Nephron (organoid): ENCODE results near the gene EIF5B.

ENCODE experiments used
- H3K27ac Mint-ChIP-seq, 3 experiments: 2 replicates each; pipeline ENCODE4 v1.8.0; 2020; ENCODE audit warnings: mixed read lengths in 3 of 3, mild to moderate bottlenecking in 2 of 3, moderate library complexity in 1 of 3
- H3K27me3 Mint-ChIP-seq: 2 replicates; pipeline ENCODE4 v1.8.0; 2021; ENCODE audit warnings: low read depth, mild to moderate bottlenecking, moderate library complexity, mixed read lengths
- H3K36me3 Mint-ChIP-seq: 2 replicates; pipeline ENCODE4 v1.8.0; 2020; ENCODE audit warnings: low read depth, mixed read lengths
- H3K4me1 Mint-ChIP-seq: 2 replicates; pipeline ENCODE4 v1.8.0; 2020; ENCODE audit warnings: mixed read lengths
- H3K4me3 Mint-ChIP-seq, 3 experiments: 2 replicates each; pipeline ENCODE4 v1.8.0; 2020; ENCODE audit warnings: mild to moderate bottlenecking in 3 of 3, mixed read lengths in 3 of 3, moderate library complexity in 2 of 3
- H3K9me3 Mint-ChIP-seq: 2 replicates; pipeline ENCODE4 v1.8.0; 2020; ENCODE audit warnings: mixed read lengths
- TF ChIP-seq, protein P1 (sequence below), 3 experiments: fragments of 200-600 bp; sonication (generic); IDR thresholded peaks; one replicate each; pipeline ENCODE4 v1.5.0; 2021; ENCODE audit warnings: antibody characterized with exemption in 3 of 3; ENCODE audit not compliant: unreplicated experiment in 3 of 3

Gene EIF5B

DNA sequence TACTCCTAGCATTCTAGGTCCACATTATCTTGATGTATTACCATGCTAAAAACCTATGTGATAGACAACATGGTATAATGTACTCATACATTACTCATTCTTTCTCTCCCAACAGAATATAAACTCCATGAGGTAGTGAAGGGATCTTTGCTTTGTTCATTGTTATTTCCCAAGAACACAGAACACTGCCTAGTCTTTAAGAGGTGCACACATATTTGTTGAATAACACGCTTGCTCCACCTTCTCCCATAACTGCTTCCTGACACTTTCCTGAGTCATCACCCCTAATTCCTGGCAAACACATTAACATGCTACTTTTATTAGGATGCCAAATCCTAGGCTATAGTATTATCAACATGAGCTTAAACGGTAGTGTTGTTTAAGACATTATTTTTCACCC lies 111.4 kb downstream of the EIF5B start:
- TF ChIP-seq, protein P1, sequence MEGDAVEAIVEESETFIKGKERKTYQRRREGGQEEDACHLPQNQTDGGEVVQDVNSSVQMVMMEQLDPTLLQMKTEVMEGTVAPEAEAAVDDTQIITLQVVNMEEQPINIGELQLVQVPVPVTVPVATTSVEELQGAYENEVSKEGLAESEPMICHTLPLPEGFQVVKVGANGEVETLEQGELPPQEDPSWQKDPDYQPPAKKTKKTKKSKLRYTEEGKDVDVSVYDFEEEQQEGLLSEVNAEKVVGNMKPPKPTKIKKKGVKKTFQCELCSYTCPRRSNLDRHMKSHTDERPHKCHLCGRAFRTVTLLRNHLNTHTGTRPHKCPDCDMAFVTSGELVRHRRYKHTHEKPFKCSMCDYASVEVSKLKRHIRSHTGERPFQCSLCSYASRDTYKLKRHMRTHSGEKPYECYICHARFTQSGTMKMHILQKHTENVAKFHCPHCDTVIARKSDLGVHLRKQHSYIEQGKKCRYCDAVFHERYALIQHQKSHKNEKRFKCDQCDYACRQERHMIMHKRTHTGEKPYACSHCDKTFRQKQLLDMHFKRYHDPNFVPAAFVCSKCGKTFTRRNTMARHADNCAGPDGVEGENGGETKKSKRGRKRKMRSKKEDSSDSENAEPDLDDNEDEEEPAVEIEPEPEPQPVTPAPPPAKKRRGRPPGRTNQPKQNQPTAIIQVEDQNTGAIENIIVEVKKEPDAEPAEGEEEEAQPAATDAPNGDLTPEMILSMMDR (IDR thresholded peaks at IDR 0.05; ENCODE audit: unreplicated experiment in 3 of 3), result no peak
- H3K27me3 Mint-ChIP-seq, result no peaks in the 10 kb centered on the region
- peaks cover 44% of the 10 kb centered on the region for H3K36me3 Mint-ChIP-seq
- H3K4me3 Mint-ChIP-seq, result no peak overlapping the region
- peaks cover 4% of the 10 kb centered on the region for H3K4me1 Mint-ChIP-seq
- no peaks in the 10 kb centered on the region for H3K9me3 Mint-ChIP-seq
- H3K27ac Mint-ChIP-seq, result peak overlapping the region; percentile 7 to 61 (median 31)

DNA sequence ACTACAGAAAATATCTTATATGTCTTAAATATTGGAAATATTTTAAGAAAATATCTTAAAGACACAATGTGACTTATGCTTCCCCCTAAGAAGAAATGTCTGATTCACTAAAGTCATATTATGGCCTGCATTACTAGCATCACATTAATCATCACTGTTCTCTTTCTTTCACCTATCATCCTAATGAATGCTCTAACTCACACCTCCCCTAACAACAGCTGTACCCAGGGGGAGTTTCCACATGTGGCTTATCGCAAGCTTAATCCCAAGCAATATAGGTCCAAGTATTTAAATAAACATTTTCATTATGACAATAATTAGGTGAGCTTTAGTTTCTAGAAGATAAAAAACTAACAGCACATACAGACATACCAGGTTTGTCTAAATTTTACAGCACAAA lies 113.0 kb downstream of the EIF5B start:
- Mint-ChIP-seq H3K4me1 (peaks cover 4% of the 10 kb centered on the region), H3K36me3 (peaks cover 57% of the 10 kb centered on the region), H3K27ac (peak overlapping the region; percentile 53 to 81 (median 65)), H3K9me3 (no peaks in the 10 kb centered on the region), H3K4me3 (no peak overlapping the region), H3K27me3 (no peaks in the 10 kb centered on the region)
- TF ChIP-seq, protein P1 (IDR thresholded peaks at IDR 0.05; ENCODE audit: unreplicated experiment in 3 of 3), result no peak
